Retinal pigment epithelial cell (primary cell): ENCODE measurements around the gene USP32.

ENCODE experiments used
- DNase-seq: peaks from one replicate; pipeline ENCODE4 v3.0.0-alpha.2; 2010; ENCODE audit warnings: low read depth
- H3K4me3 ChIP-seq: 2 replicates; pipeline ENCODE4 v1.5.1; 2011; ENCODE audit warnings: mild to moderate bottlenecking, low read length, control low read depth, moderate library complexity
- CTCF ChIP-seq: conservative IDR thresholded peaks from 2 replicates; pipeline ENCODE4 v1.5.1; 2011; ENCODE audit warnings: low read depth, low read length, control low read depth, inconsistent platforms

Gene USP32

GRCh38 chr17:60296177-60296576 is 95.8 kb downstream of the USP32 start:
- no peak overlapping the region for H3K4me3 ChIP-seq
- DNase-seq: no peak
- TF ChIP-seq CTCF: no peak

- H3K4me3 ChIP-seq: no peak overlapping the region
- no peak for DNase-seq
- TF ChIP-seq CTCF: no peak
These were observed 98.2 kb downstream of the USP32 start for GRCh38 chr17:60293580-60294335.

GRCh38 chr17:60292697-60293096 is 99.2 kb downstream of the USP32 start:
- TF ChIP-seq CTCF: no peak
- no peak for DNase-seq
- H3K4me3 ChIP-seq: no peak overlapping the region

- TF ChIP-seq CTCF: no peak
- DNase-seq: no peak
- no peak overlapping the region for H3K4me3 ChIP-seq
These were observed 107.2 kb downstream of the USP32 start for GRCh38 chr17:60284709-60285108.

- no peak for TF ChIP-seq CTCF
- DNase-seq: no peak
- H3K4me3 ChIP-seq: no peak overlapping the region
These were observed 108.1 kb downstream of the USP32 start for GRCh38 chr17:60283816-60284215.

- no peak overlapping the region for H3K4me3 ChIP-seq
- no peak for DNase-seq
- TF ChIP-seq CTCF: no peak
These were observed 111.3 kb downstream of the USP32 start for GRCh38 chr17:60280673-60281072.

GRCh38 chr17:60278237-60278636 is 113.7 kb downstream of the USP32 start:
- no peak for TF ChIP-seq CTCF
- DNase-seq: no peak
- no peak overlapping the region for H3K4me3 ChIP-seq
